ELF-1 (cell line): Measurements from ENCODE around the gene LPP.

Source experiments
- DNase-seq: peaks from one replicate; pipeline ENCODE4 v3.0.0-alpha.2; 2016; ENCODE audit warnings: low read depth, low spot score

Gene LPP

GRCh38 chr3:188822411-188822810 is 668.5 kb downstream of the LPP start:
- DNase-seq = no peak

GRCh38 chr3:188824566-188824965 is 670.6 kb downstream of the LPP start:
- no peak for DNase-seq

GRCh38 chr3:188825901-188826300 is 671.9 kb downstream of the LPP start:
- no peak for DNase-seq

- DNase-seq = no peak
Observed at GRCh38 chr3:188826574-188826973, 672.6 kb downstream of the LPP start.

GRCh38 chr3:188827103-188827502 is 673.1 kb downstream of the LPP start:
- DNase-seq = no peak

- DNase-seq = no peak
Observed at GRCh38 chr3:188827576-188827975, 673.6 kb downstream of the LPP start.

GRCh38 chr3:188829130-188829529 is 675.2 kb downstream of the LPP start:
- DNase-seq = no peak

- DNase-seq = no peak
Observed at GRCh38 chr3:188829576-188829975, 675.6 kb downstream of the LPP start.

- DNase-seq = no peak
Observed at GRCh38 chr3:188830893-188831292, 676.9 kb downstream of the LPP start.

GRCh38 chr3:188832146-188832545 is 678.2 kb downstream of the LPP start:
- DNase-seq = no peak

GRCh38 chr3:188832961-188833721 is 679.2 kb downstream of the LPP start:
- DNase-seq = peak; percentile 78

- no peak for DNase-seq
Observed at GRCh38 chr3:188834349-188834748, 680.4 kb downstream of the LPP start.

GRCh38 chr3:188839187-188839695 is 685.3 kb downstream of the LPP start:
- peak; percentile 18 for DNase-seq

- no peak for DNase-seq
Observed at GRCh38 chr3:188840290-188840689, 686.3 kb downstream of the LPP start.

GRCh38 chr3:188841906-188842305 is 687.9 kb downstream of the LPP start:
- DNase-seq = no peak

GRCh38 chr3:188842639-188843038 is 688.7 kb downstream of the LPP start:
- DNase-seq = no peak

- no peak for DNase-seq
Observed at GRCh38 chr3:188844096-188844495, 690.1 kb downstream of the LPP start.

- no peak for DNase-seq
Observed at GRCh38 chr3:188845514-188845913, 691.6 kb downstream of the LPP start.

- no peak for DNase-seq
Observed at GRCh38 chr3:188848947-188849346, 695.0 kb downstream of the LPP start.

GRCh38 chr3:188853856-188854771 is 700.2 kb downstream of the LPP start:
- no peak for DNase-seq

- no peak for DNase-seq
Observed at GRCh38 chr3:188854772-188855149, 700.8 kb downstream of the LPP start.

GRCh38 chr3:188855675-188856074 is 701.7 kb downstream of the LPP start:
- no peak for DNase-seq

- no peak for DNase-seq
Observed at GRCh38 chr3:188860147-188860546, 706.2 kb downstream of the LPP start.
